ENCODE results near the gene REV1.

GRCh38 chr2:99524056-99524455 lies 34.2 kb upstream of the REV1 start:
- no peak for TF ChIP-seq CTCF (conservative IDR thresholded peaks at IDR 0.05; ENCODE audit: low read length)
- TF ChIP-seq EZH2phosphoT487 (IDR thresholded peaks at IDR 0.05; ENCODE audit: borderline replicate concordance, low read depth, low read length): no peak
